ENCODE data around the gene FBN1. TPM values are rescaled to one million over a fixed set of nuclear protein-coding genes. Genes with fewer than 3 reads are reported as not detected.

The FBN1 gene
- total RNA-seq, 1 donor from 2014 or later: 78.8 TPM

DNA sequence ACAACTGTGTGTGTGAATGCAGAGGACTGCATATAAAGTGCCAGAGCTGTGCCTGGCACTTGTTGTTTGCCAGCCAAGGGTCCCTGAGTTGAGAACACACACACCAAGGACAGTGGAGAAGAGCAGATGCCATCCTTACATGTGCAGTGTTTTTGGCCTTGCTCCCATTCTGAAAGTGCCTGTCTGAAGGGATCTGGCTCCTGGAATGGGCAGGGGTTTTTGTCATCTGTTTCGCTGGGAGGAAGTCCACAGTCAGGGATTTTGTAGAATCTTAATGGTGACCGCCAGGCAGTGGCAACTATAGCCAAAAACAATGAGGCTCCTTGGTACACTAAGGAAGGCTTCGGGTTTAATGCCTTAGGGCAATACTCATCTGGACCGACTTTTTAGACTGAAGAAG is 250.5 kb downstream of the FBN1 start:
- Mint-ChIP-seq H3K4me1 (peaks cover 11% of the 10 kb centered on the region), H3K9me3 (no peaks in the 10 kb centered on the region), H3K27ac (no peak overlapping the region), H3K27me3 (ENCODE audit: insufficient read depth, low read depth) (peaks cover 2% of the 10 kb centered on the region), H3K36me3 (no peaks in the 10 kb centered on the region), H3K4me3 (no peak overlapping the region)
- TF ChIP-seq EZH2 (IDR thresholded peaks at IDR 0.05) (no peak), EZH2phosphoT487 (IDR thresholded peaks at IDR 0.05) (no peak)
- TF ChIP-seq, protein P1, sequence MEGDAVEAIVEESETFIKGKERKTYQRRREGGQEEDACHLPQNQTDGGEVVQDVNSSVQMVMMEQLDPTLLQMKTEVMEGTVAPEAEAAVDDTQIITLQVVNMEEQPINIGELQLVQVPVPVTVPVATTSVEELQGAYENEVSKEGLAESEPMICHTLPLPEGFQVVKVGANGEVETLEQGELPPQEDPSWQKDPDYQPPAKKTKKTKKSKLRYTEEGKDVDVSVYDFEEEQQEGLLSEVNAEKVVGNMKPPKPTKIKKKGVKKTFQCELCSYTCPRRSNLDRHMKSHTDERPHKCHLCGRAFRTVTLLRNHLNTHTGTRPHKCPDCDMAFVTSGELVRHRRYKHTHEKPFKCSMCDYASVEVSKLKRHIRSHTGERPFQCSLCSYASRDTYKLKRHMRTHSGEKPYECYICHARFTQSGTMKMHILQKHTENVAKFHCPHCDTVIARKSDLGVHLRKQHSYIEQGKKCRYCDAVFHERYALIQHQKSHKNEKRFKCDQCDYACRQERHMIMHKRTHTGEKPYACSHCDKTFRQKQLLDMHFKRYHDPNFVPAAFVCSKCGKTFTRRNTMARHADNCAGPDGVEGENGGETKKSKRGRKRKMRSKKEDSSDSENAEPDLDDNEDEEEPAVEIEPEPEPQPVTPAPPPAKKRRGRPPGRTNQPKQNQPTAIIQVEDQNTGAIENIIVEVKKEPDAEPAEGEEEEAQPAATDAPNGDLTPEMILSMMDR (IDR thresholded peaks at IDR 0.05): no peak
- H3K9ac ChIP-seq: no peak overlapping the region
- no peaks in the 10 kb centered on the region for H3K27me3 ChIP-seq
- no peaks in the 10 kb centered on the region for H4K20me1 ChIP-seq (ENCODE audit: low read depth)
- H3K27ac ChIP-seq: no peak overlapping the region
- no peak overlapping the region for H3K4me2 ChIP-seq
- peaks cover 4% of the 10 kb centered on the region for H3K4me1 ChIP-seq
- no peak overlapping the region for H2AFZ ChIP-seq (replicated peaks)
- H3K9me3 ChIP-seq (ENCODE audit: low read depth): no peaks in the 10 kb centered on the region
- DNase-seq (ENCODE audit: low spot score): no peak
- H3F3A ChIP-seq (ENCODE audit: low read depth): no peaks in the 10 kb centered on the region
- no peaks in the 10 kb centered on the region for H3K36me3 ChIP-seq
- H3K79me2 ChIP-seq (ENCODE audit: low read depth): no peaks in the 10 kb centered on the region
- no peak overlapping the region for H3K4me3 ChIP-seq

DNA sequence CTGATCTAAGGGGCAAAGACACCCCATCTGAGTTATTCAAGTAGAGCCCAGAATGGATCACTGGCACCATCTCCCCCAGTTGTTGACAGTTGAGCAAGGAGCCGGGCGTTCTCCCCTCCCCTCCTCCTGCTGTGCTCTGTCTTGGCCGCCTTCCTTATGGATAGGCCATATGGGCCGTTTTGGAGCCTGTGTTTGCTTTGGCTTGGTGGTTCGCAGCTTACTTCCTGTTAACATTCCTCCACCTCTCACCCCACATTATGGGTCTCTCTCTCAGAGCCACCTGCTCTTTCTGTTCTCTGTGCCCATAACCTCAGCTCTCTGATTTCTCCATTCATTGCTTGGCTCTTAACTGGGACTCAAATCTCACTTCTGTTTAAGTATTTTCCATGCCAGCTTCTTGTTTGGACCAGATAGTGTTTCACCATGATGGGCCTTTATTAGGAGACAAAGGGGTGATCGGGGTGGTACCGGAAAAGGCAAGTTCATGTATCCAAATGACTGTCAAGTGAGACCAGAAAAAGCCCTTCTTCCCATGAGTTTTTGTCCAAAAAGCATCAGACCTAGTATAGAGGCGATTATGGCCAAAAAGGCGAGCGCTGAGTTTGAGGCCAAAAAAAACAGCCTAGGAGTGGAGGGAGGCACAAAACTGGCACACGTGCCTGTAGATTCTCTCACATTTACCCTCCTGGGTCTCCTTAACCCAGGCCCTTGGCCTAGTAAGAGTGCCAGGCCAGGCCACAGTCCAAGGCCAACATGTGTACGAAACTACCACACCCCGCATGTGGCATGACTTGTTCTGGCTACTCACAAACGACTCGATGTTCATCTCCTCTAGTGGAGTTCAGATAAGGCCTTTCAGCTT is 251.6 kb downstream of the FBN1 start:
- no peaks in the 10 kb centered on the region for H3F3A ChIP-seq (ENCODE audit: low read depth)
- H3K9me3 ChIP-seq (ENCODE audit: low read depth): no peaks in the 10 kb centered on the region
- no peak overlapping the region for H3K4me3 ChIP-seq
- no peak for DNase-seq (ENCODE audit: low spot score)
- Mint-ChIP-seq H3K27me3 (ENCODE audit: insufficient read depth, low read depth) (peaks cover 2% of the 10 kb centered on the region), H3K4me1 (peaks cover 10% of the 10 kb centered on the region), H3K4me3 (no peak overlapping the region), H3K9me3 (no peaks in the 10 kb centered on the region), H3K27ac (no peak overlapping the region), H3K36me3 (no peaks in the 10 kb centered on the region)
- H3K27ac ChIP-seq: no peak overlapping the region
- H3K36me3 ChIP-seq: no peaks in the 10 kb centered on the region
- H3K27me3 ChIP-seq: no peaks in the 10 kb centered on the region
- no peak overlapping the region for H2AFZ ChIP-seq (replicated peaks)
- TF ChIP-seq, protein P1 (IDR thresholded peaks at IDR 0.05): no peak
- TF ChIP-seq EZH2phosphoT487 (IDR thresholded peaks at IDR 0.05) (no peak), EZH2 (IDR thresholded peaks at IDR 0.05) (no peak)
- H4K20me1 ChIP-seq (ENCODE audit: low read depth): no peaks in the 10 kb centered on the region
- no peaks in the 10 kb centered on the region for H3K4me1 ChIP-seq
- no peak overlapping the region for H3K4me2 ChIP-seq
- H3K79me2 ChIP-seq (ENCODE audit: low read depth): no peaks in the 10 kb centered on the region
- no peak overlapping the region for H3K9ac ChIP-seq

DNA sequence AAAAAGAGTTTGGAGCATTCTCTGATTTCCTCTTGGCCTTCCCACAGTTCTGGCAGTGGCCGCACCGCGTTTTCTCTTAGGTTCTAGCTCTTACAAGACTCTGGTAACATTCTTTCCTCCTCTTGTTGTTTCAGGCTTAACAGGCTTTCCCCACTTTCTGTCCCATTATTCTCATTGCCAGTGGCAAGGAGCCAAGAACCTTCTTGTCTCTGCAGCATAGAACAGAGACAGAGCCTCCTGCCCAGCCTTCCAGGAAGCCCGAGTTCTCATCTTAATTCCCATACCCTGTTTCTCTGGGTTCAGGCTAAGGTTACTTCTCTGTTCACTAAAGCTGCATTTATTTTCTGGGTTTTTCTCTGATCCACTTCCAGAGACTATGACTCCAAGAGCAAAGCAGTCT is 253.2 kb downstream of the FBN1 start:
- no peak overlapping the region for H3K27ac ChIP-seq
- H3K27ac Mint-ChIP-seq: no peak overlapping the region
- peak overlapping the region; percentile 9 for H2AFZ ChIP-seq (replicated peaks)
- no peak overlapping the region for H3K4me2 ChIP-seq
- no peaks in the 10 kb centered on the region for H3K9me3 Mint-ChIP-seq
- no peaks in the 10 kb centered on the region for H3K36me3 ChIP-seq
- peaks cover 10% of the 10 kb centered on the region for H3K4me1 Mint-ChIP-seq
- TF ChIP-seq, protein P1 (IDR thresholded peaks at IDR 0.05): no peak
- TF ChIP-seq EZH2phosphoT487 (IDR thresholded peaks at IDR 0.05) (no peak), EZH2 (IDR thresholded peaks at IDR 0.05) (no peak)
- no peak for DNase-seq (ENCODE audit: low spot score)
- H3K79me2 ChIP-seq (ENCODE audit: low read depth): no peaks in the 10 kb centered on the region
- no peaks in the 10 kb centered on the region for H3K4me1 ChIP-seq
- H3K9ac ChIP-seq: no peak overlapping the region
- H4K20me1 ChIP-seq (ENCODE audit: low read depth): no peaks in the 10 kb centered on the region
- H3K4me3 ChIP-seq: no peak overlapping the region
- H3K27me3 Mint-ChIP-seq (ENCODE audit: insufficient read depth, low read depth): no peaks in the 10 kb centered on the region
- no peaks in the 10 kb centered on the region for H3F3A ChIP-seq (ENCODE audit: low read depth)
- no peaks in the 10 kb centered on the region for H3K27me3 ChIP-seq
- H3K36me3 Mint-ChIP-seq: no peaks in the 10 kb centered on the region
- H3K9me3 ChIP-seq (ENCODE audit: low read depth): no peaks in the 10 kb centered on the region
- H3K4me3 Mint-ChIP-seq: no peak overlapping the region

All from neural progenitor cell (in vitro differentiated cells).